Heart left ventricle (tissue), 16 donors: ENCODE results near the gene DIAPH3. TPM values are rescaled to one million over a fixed set of nuclear protein-coding genes. Genes with fewer than 3 reads are reported as not detected.

Experiments used
- ATAC-seq, 4 donors: fragments of 200-7000 bp; cut with Tn5 transposase; one replicate each; pipeline ENCODE4 v1.9.1; 2020 to 2022; ENCODE audit warnings: moderate library complexity in 4 of 4, mild to moderate bottlenecking in 3 of 4, moderate number of reproducible peaks in 1 of 4
- DNase-seq, 5 donors: peaks; one replicate each; pipeline ENCODE4 v3.0.0-alpha.2; 2020
- H3K27ac ChIP-seq, 12 donors: fragments of 200-600 bp; sonication (generic) in 4 of 12; one replicate each; pipeline versions ENCODE4 v1.5.0 to v1.8.0; 2016 to 2022; ENCODE audit warnings: mild to moderate bottlenecking in 2 of 12
- H3K27me3 ChIP-seq, 9 donors: fragments of 200-600 bp; sonication (generic) in 2 of 9; one replicate each; pipeline versions ENCODE4 v1.5.1 to v1.8.0; 2016 to 2022; ENCODE audit warnings: mild to moderate bottlenecking in 3 of 9
- H3K36me3 ChIP-seq, 9 donors: fragments of 200-600 bp; sonication (generic) in 2 of 9; one replicate each; pipeline versions ENCODE4 v1.5.0 to v1.8.0; 2018 to 2022; ENCODE audit warnings: mild to moderate bottlenecking in 2 of 9
- H3K4me1 ChIP-seq, 12 donors: fragments of 200-600 bp; sonication (generic) in 4 of 12; one replicate each; pipeline versions ENCODE4 v1.5.0 to v1.8.0; 2016 to 2022; ENCODE audit warnings: mild to moderate bottlenecking in 3 of 12
- H3K4me3 ChIP-seq, 12 donors: fragments of 200-600 bp; sonication (generic) in 4 of 12; one replicate each; pipeline versions ENCODE4 v1.5.0 to v1.8.0; 2017 to 2022; ENCODE audit warnings: mild to moderate bottlenecking in 9 of 12, moderate library complexity in 4 of 12
- H3K9me3 ChIP-seq, 12 donors: fragments of 200-600 bp; sonication (generic) in 4 of 12; one replicate each; pipeline versions ENCODE4 v1.5.0 to v1.8.0; 2016 to 2022; ENCODE audit warnings: mild to moderate bottlenecking in 1 of 12
- CTCF ChIP-seq, 12 donors: fragments of 200-600 bp; sonication (generic) in 4 of 12; IDR thresholded peaks; one replicate each; pipeline versions ENCODE4 v1.5.0 to v1.8.0; 2018 to 2022; ENCODE audit warnings: antibody characterized with exemption in 12 of 12, mild to moderate bottlenecking in 5 of 12
- POLR2A ChIP-seq, 2 donors: fragments of 450-650 bp; IDR thresholded peaks; one replicate each; pipeline ENCODE4 v1.6.1; 2017; ENCODE audit warnings: antibody characterized with exemption in 2 of 2, mild to moderate bottlenecking in 2 of 2, moderate library complexity in 2 of 2
- WGBS, 4 donors: extraction: QIAGEN DNeasy Blood & Tissue Kit in 2 of 4; methylation state at CpG; one replicate each; pipeline versions ENCODE4 v1.1.5 to v1.1.7; 2013 to 2018; 5-methylcytosine and 5-hydroxymethylcytosine counted together
- intact Hi-C, 10 donors: fragments of 100-400 bp; cut with DNase I; formaldehyde crosslinking; loops; one replicate each; pipeline versions ENCODE4 v1.11.1 to v1.14.2; 2022
- polyA plus RNA-seq, 2 donors: library from polyadenylated mRNA; stranded (reverse); fragments of 200-250 nt; gene quantifications; one replicate each; pipeline ENCODE4 v1.2.3, GENCODE V29; 2013
- total RNA-seq, 9 donors: library from RNA; depleted of rRNA in 2 of 9; stranded (reverse); fragments of >200 nt in 2 of 9; fragmentation: NEBNext Ultra II Directional in 3 of 9; extraction: Animal tissue kit (Norgen Biotek cat#: 25700) in 3 of 9; gene quantifications; one replicate each; pipeline versions ENCODE4 v1.1.0 to v1.2.4, GENCODE V29; 2016 to 2023
- donor health status: ischemic (EF 13 %, LVEDD 7.1; RV severe dilation, severe dysfunction).
- donor health status: healthy with polysubstance abuse.
- donor health status: DM: no; HTN: yes; CAD: no.
- donor health status: DM: no; HTN: no; CAD: no.
- donor health status: ischemic (EF 25% LVEDD 6.9; RV normal size, moderate dysfunction).
- donor health status: ischemic (EF 25% LVEDD 5.7; RV mildly dilated, moderate dysfunction).
- donor health status: healthy.
- donor health status: DM: yes; HTN: yes; CAD: no.
- donor health status: ischemic (EF 35%, LVEDD 5.7; RV mildly dilated, moderate dysfunction).
- donor health status: nonischemic (EF 11% LVEDD 7.7; RV severe dilation, severe dysfunction).
- donor health status: DM: yes; HTN: yes; CAD: no.
- donor health status: PGD.
- donor health status: ischemic (EF 29% LVEDD 5.4; RV normal size, mild dysfunction).
- donor health status: nonischemic (EF 23%, LVEDD 6.1; RV moderate dilation, normal function).

Gene DIAPH3
- total and polyA plus RNA-seq, 11 donors: 0.03 to 3.2 (median 0.19) TPM

- no peaks in the 10 kb centered on the region for H3K36me3 ChIP-seq
- peaks cover 0 to 21% (median 12%) of the 10 kb centered on the region in 12 donors for H3K4me1 ChIP-seq
- intact Hi-C loops: loop anchor here in 8 of 10 donors (2.0 to 10.0 kb wide), 9 partner anchors 147 to 362 kb away; no protein-coding TSS in a partner anchor
- H3K27me3 ChIP-seq: no peaks in the 10 kb centered on the region
- WGBS, 4 donors: 13 to 27% (median 18%) methylated on average over 1 of the region's 1 CpG
- H3K27ac ChIP-seq: no peak overlapping the region
- DNase-seq (no peak), ATAC-seq (no peak)
- H3K9me3 ChIP-seq: no peaks in the 10 kb centered on the region
- no peak overlapping the region for H3K4me3 ChIP-seq
- TF ChIP-seq POLR2A (IDR thresholded peaks at IDR 0.05) (no peak), CTCF (IDR thresholded peaks at IDR 0.05) (no peak)
Observed at GRCh38 chr13:59679254-59679653, 484.5 kb downstream of the DIAPH3 start.

GRCh38 chr13:59677966-59678814, 485.5 kb downstream of the DIAPH3 start:
- H3K27ac ChIP-seq: peak overlapping the region in 9 of 12 donors; percentile 0 to 64 (median 46)
- no peaks in the 10 kb centered on the region for H3K27me3 ChIP-seq
- intact Hi-C loops: loop anchor here in 9 of 10 donors (1.0 to 10.0 kb wide), 10 partner anchors 146 to 361 kb away; no protein-coding TSS in a partner anchor
- H3K9me3 ChIP-seq: no peaks in the 10 kb centered on the region
- DNase-seq (peak in 1 of 5 donors; percentile 16), ATAC-seq (peak; percentile 87 to 95 (median 90))
- H3K4me3 ChIP-seq: no peak overlapping the region
- no peaks in the 10 kb centered on the region for H3K36me3 ChIP-seq
- TF ChIP-seq POLR2A (IDR thresholded peaks at IDR 0.05): no peak
- peak; percentile 71 to 91 (median 84) for TF ChIP-seq CTCF (IDR thresholded peaks at IDR 0.05)
- 40 to 52% (median 47%) methylated on average over 6 of the region's 6 CpGs for WGBS, 4 donors
- H3K4me1 ChIP-seq: peaks cover 0 to 21% (median 12%) of the 10 kb centered on the region in 12 donors

- intact Hi-C loops: loop anchor here in 8 of 10 donors (2.0 to 10.0 kb wide), 8 partner anchors 145 to 360 kb away; no protein-coding TSS in a partner anchor
- DNase-seq (no peak), ATAC-seq (peak in 2 of 4 donors; percentile 52 to 53)
- TF ChIP-seq CTCF (IDR thresholded peaks at IDR 0.05) (no peak), POLR2A (IDR thresholded peaks at IDR 0.05) (no peak)
- Histone ChIP-seq H3K4me3 (no peak overlapping the region), H3K27ac (peak overlapping the region in 8 of 12 donors; percentile 7 to 64 (median 50)), H3K9me3 (no peaks in the 10 kb centered on the region), H3K4me1 (peaks cover 0 to 24% (median 12%) of the 10 kb centered on the region in 12 donors), H3K27me3 (no peaks in the 10 kb centered on the region), H3K36me3 (no peaks in the 10 kb centered on the region)
Observed at GRCh38 chr13:59677430-59677829, 486.3 kb downstream of the DIAPH3 start.

- H3K4me3 ChIP-seq: no peak overlapping the region
- TF ChIP-seq CTCF (IDR thresholded peaks at IDR 0.05) (no peak), POLR2A (IDR thresholded peaks at IDR 0.05) (no peak)
- intact Hi-C loops: loop anchor here in 8 of 10 donors (5.0 to 10.0 kb wide), 8 partner anchors 142 to 618 kb away; no protein-coding TSS in a partner anchor
- H3K27me3 ChIP-seq: no peaks in the 10 kb centered on the region
- H3K36me3 ChIP-seq: no peaks in the 10 kb centered on the region
- 98 to 100% (median 99%) methylated on average over 1 of the region's 1 CpG for WGBS, 4 donors
- no peak for ATAC-seq
- H3K4me1 ChIP-seq: peaks cover 0 to 36% (median 15%) of the 10 kb centered on the region in 12 donors
- H3K27ac ChIP-seq: no peak overlapping the region
- no peak for DNase-seq
- H3K9me3 ChIP-seq: no peaks in the 10 kb centered on the region
Observed at GRCh38 chr13:59674616-59675015, 489.1 kb downstream of the DIAPH3 start.
